NCI-H524 (cell line): Measurements from ENCODE around the gene LTB4R2.
A peak's percentile ranks its signal among the peaks of the same experiment; 100 is the strongest.

Experiments used
- DNase-seq, 2 experiments: peaks; one replicate each; lab custom pipeline; 2025; lab: John Stamatoyannopoulos, UW

LTB4R2 gene

DNA sequence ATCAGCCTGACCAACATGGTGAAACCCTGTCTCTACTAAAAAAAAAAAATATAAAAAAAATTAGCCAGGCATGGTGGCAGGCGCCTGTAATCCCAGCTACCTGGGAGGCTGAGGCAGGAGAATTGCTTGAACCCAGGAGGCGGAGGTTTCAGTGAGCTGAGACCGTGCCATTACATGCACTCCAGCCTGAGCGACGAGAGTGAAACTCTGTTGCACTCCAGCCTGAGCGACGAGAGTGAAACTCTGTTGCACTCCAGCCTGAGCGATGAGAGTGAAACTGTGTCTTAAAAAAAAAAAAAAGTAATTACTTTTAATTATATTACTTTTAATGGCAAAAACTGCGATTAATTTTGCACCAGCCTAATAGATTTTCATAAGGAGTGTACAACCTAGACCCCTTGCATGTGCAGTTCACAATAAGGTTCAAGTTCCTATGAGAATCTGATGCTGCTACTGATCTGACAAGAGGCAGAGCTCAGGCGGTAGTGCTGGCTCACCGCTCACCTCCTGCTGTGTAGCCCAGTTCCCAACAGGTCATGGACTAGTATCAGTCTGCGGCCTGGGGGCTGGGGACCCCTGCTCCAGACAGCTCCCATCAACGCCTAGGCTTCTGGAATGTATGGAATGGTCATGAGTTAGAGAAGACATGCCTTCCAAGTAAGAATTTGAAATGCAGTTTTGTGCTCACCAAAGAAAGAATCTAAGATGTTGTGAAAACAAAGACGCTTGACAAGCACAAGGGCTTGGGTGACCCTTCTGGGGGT lies 11.5 kb downstream of the LTB4R2 start:
- DNase-seq, result no peak

DNA sequence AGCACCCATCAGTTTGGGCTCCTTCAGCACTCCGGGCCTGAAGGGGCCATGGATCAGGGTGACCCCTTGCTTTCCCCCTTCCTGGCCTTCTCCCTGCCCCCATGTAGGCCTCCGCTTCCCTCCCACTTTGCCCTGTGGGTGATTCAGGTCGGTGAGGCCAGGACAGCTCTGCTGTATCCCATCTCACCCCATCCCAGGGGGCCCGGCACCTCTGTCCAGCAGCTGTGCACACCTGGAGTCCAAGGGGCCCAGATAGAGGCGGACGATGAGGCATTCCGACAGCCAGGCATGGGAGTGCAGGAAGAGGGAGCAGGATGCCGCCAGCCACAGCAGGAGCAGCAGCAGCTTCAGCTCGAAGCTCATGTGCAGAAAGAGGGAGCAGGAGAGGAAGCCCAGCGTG lies 12.7 kb downstream of the LTB4R2 start:
- no peak for DNase-seq

DNA sequence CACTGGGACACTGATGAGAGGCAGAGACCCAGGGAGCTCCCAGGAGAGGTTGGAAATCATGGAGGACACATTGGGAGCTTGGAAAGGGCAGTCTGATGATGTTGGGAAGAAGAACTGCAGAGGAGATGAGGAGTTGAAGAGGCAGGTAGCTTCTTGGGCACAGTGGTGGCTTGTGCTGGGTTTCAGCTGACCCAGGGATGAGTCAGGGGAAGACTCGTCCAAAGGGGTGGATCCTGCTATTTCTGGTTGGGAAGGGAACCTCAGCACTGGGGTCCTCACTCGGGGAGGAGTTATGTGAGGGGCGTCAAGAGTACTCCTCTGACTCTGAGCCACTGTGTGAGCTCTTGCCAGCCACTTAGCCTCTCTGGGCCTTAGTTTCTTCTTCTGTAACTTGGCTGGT lies 13.4 kb downstream of the LTB4R2 start:
- no peak for DNase-seq

- no peak for DNase-seq
These were observed 14.1 kb downstream of the LTB4R2 start for GRCh38 chr14:24324024-24324423.

- no peak for DNase-seq
These were observed 15.1 kb downstream of the LTB4R2 start for GRCh38 chr14:24325041-24325530.

DNA sequence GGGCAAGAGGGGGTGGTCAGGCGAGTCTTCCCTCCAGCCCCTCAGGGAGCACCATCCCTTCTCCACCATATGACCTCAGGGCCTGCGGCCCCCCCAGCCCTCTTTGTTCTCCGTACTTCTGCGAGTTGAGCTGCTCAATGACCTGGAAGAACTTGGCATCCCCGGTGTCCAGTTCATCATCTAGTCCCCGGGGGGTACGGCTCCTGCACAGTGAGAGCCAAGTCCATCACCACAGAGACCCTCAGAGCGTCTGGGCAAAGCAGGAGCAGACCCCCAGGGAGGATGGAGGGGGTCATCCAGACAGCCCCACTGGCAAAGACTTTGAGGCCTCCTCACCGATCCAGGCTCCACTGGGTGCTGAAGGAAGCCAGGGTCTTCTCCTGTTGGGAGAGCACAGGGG lies 16.0 kb downstream of the LTB4R2 start:
- no peak for DNase-seq

GRCh38 chr14:24327303-24327702 lies 17.4 kb downstream of the LTB4R2 start:
- DNase-seq, result no peak

DNA sequence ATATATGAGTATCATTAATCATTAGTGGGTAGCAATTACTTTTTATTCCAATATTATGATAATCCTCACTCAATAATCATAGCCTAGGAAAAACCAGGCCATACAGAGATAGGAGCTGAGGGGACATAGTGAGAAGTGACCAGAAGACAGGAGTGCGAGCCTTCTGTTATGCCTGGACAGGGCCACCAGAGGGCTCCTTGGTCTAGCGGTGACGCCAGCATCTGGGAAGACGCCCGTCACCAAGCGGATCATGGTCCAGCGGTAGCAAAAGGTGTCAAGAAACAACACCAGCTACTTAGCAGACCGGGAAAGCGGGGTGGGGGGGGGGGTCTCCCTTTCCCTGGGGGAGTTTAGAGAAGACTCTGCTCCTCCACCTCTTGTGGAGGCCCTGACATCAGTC lies 18.0 kb downstream of the LTB4R2 start:
- peak in 1 of 2 experiments; percentile 50 for DNase-seq

DNA sequence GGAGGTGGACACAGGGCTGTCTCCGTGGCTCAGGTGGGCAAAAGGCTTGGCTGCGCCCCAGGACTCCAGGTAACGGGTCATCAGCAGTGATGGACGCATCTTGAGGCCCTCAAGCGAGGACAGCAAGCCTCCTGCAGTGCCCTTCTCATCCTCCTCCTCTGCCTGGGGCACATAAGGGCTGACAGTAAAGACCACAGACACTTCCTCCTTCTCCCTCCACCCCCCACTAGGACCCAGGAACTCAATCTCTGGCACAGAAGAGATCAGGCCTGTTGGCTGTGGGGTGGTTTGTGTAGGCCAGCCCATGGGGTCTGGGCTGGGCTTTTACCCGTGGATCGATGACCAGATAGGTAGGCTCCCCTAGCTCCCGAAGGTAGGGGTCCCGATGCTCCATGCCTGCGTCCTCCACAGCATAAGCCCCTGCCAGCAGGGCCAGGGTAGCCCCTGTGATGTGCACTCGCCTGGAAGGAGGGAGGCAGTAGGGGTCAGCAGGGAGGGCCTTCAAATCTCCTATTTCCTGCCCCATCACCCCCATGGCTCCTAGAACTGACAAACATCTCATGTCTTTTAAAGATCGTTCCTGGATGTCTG lies 19.2 kb downstream of the LTB4R2 start:
- no peak for DNase-seq

GRCh38 chr14:24329736-24330135 lies 19.8 kb downstream of the LTB4R2 start:
- DNase-seq, result no peak

- no peak for DNase-seq
These were observed 21.2 kb downstream of the LTB4R2 start for GRCh38 chr14:24330973-24331674.

- peak; percentile 72 to 92 for DNase-seq
These were observed 21.9 kb downstream of the LTB4R2 start for GRCh38 chr14:24331731-24332267.

DNA sequence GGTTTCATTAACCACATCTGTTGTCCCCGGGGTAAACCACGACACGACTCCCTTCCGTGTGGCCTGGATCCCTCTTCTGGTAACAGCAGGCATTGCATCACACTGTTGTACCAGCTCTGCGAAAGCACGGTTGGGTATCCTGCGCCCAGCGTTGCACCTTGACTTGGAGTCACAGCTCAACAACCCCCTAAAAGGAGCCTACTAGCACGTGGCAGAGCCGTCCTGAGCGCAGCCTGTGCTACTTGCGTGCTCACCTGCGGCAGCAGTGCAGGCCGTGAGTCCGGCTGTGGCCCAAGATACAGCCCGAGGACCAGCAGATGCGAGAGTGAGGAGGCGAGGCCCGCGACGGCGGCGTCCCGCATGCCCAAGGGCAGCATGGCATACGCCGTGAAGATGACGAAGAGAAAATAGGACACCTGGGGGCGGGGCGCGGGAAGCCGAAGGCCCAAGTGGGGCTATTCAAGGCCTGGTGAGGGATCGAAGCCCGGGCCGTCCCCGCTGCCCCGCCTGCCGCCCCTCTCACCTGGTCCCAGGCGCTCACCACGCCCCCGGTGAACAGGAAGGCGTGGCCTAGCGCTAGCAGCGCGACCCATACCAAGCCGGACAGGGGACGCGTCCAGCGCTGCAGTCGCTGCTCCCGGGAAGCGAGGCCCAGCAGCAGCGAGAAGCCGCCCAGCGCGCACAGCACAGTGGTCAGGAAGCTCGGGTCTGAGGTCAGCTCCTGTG lies 22.5 kb downstream of the LTB4R2 start:
- DNase-seq, result peak; percentile 80 to 93

DNA sequence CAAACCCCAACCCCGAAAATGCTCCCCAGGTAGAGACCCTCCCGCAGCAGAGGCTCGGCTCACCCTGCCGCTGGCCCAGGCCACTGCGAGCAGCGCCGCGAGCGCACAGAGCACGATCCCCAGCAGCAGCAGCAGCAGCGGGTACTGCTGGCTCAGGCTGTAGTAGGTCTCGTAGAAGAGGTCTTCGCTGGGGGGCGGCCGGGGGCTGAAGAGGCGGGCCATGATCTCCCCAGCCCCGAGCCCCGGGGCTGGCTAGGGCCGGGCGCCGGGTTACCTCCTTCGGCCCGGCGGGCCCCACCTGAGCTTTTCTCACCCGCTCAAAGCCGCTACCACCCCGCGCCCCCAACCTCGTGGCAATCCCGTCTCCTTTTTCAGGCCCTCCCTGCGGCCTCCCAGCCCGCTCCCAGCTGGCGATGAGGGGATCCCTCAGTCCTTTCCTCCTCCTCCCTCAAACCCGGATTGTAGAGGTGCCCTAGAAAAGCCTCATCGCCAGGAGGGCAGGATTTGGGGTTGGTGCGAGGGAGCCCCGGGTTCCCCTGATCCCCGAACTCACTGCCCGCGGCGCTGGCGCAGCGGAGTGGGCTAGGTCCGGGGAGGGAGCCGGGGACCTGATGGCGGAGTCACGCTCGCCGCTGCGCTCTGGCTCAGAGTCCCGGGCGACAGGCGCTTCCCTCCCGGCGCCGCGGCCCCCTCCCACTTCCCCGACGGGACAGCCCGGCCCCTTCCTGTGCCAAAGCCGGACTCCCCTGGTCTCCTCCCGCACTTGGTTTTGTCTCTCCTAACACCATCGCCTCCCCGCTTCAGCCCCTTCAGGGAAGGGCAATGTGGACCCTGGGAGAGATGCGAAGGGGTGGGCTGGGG lies 24.7 kb downstream of the LTB4R2 start, which contains the start of gene ADCY4:
ADCY4 (minus strand) TSS at position 641 of the 861 bp plus-strand sequence; CDS start at position 222, 419 bp downstream.
- DNase-seq, result peak in 1 of 2 experiments; percentile 69

DNA sequence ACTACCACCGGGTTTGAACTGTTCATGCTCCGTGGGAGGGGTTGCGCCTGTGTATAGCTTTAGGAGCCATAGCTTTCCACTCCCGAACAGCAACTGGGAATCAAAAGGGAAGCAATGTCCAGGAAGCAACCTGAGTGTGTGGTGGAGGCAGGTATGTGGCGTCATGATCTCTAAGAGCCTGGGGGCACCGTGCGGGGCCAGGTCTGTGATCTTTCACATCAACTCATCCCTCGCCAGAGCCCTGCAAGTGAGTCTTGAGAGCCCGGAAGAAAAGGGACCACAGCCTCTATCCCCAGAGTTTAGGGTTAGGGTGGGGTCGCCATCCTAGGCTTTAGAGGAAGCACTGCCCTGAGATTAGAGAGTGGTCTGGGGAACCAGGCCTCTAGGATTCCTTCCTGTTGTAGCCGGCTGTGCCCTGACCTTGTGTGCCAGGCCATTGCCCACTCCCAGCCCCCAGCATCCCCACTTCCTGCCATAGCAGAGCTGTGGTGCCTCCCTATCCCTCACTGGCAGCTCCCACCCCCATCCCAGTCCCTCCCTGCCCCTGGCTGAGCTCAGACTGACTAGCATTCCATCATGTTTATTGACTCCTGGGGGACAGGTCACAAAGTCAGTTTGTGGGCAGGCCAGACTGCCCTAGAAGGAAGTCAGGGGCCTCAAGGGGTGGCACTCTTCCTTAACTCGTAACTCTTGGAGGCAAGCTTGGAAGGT lies 25.7 kb downstream of the LTB4R2 start:
- no peak for DNase-seq

GRCh38 chr14:24337144-24337823 lies 27.3 kb downstream of the LTB4R2 start:
- no peak for DNase-seq

- no peak for DNase-seq
These were observed 27.9 kb downstream of the LTB4R2 start for GRCh38 chr14:24337824-24338175.

- DNase-seq, result no peak
These were observed 28.9 kb downstream of the LTB4R2 start for GRCh38 chr14:24338843-24339242.

DNA sequence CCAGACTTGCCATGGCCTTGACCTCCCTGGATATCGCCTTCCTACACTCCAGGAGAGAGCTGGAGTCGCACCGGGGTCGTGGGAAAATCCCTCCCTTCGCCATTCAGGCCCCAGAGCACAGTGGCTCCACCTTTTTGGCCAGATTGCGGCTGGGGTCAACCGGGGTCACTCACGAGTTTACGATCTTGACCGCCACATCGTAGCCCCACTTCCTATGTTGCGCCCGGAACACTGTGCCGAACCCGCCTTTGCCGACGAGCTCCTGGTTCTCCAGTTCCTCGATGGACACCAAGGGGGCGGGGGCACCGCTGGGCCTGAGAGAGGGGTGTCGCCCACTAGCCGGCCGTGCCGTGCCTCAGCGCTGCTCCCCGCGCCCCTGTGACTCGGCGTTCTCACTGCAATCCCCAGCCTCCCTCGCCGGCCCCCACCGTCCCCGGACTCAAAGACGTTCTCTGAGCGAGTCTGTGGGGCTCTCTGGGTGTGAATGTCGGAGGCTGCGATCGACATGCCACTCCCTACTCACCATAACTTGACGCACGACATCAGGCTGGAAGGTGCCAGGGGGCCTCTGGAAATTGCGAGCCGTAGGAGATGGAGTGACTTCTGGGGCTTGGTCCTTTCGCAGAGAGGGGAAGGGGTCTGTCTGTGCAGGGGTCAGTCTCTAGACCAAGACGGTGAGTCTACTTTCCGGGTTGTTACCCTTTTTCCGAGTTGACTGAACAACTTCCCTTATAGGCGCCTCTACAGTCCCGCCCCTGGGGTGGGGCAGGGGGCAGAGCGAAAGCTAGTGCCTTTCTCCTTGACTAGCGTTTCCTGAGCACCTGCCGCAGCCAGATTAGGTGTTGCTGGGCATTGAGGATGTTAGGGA lies 29.6 kb downstream of the LTB4R2 start, which contains the start of gene RIPK3:
RIPK3 (minus strand) TSS at position 708 of the 868 bp plus-strand sequence; CDS start at position 543, 165 bp downstream.
- no peak for DNase-seq
